HCT116 (cell line): ENCODE data around the gene DRAM1. TPM values are rescaled to one million over a fixed set of nuclear protein-coding genes. Genes with fewer than 3 reads are reported as not detected.

Source experiments
- ATAC-seq: fragments of 200-7000 bp; cut with Tn5 transposase; 2 replicates; pipeline ENCODE4 v1.9.1; 2020; ENCODE audit warnings: mild to moderate bottlenecking, moderate library complexity
- BruUV-seq: library from RNA; stranded (reverse); fragments of 400-500 nt; replicated peaks from 2 replicates; lab custom pipeline; 2021; lab: Mats Ljungman, UMichigan
- CTCF ChIA-PET: fragments of 300-600 bp; sonication (Branson Sonifier 250); formaldehyde crosslinking; loops from one replicate; lab custom pipeline; 2021; ENCODE audit warnings: antibody characterized with exemption; lab: Charles Lee
- POLR2A ChIA-PET: fragments of 300-600, 350-600 bp; sonication (Branson Sonifier 250); formaldehyde crosslinking; loops from one replicate; lab custom pipeline; 2021; ENCODE audit warnings: antibody characterized with exemption; lab: Charles Lee
- RAD21 ChIA-PET, 2 experiments: fragments of 300-600 bp; sonication (Branson Sonifier 250); formaldehyde crosslinking; loops; one replicate each; lab custom pipeline; 2023; ENCODE audit warnings: low total read pairs in 2 of 2; ENCODE audit not compliant: uncharacterized antibody in 2 of 2, unreplicated experiment in 2 of 2, low non-redundant PET in 1 of 2; lab: Charles Lee
- DNase-seq: peaks from one replicate; pipeline ENCODE4 v3.0.0-alpha.2; 2010; ENCODE audit warnings: low read depth, low spot score
- H2AFZ ChIP-seq: fragments of 200-600 bp; shearing (Covaris generic), sonication (generic); 2 replicates; pipeline ENCODE4 v1.6.1; 2017; ENCODE audit warnings: low read depth, mixed run types, mixed read lengths, antibody characterized with exemption, low read length; ENCODE audit not compliant: poor library complexity, severe bottlenecking
- H3K27ac ChIP-seq: 2 replicates; pipeline ENCODE4 v1.5.1; 2012; ENCODE audit warnings: low read depth, low read length
- H3K27me3 ChIP-seq: fragments of 200-600 bp; sonication (generic); 2 replicates; pipeline ENCODE4 v1.6.1; 2016; ENCODE audit warnings: mixed run types, low read length, mixed read lengths; ENCODE audit not compliant: insufficient read depth
- H3K36me3 ChIP-seq, 2 experiments: fragments of 200-500 bp in 1 of 2; fragments of 200-600 bp in 1 of 2; sonication (Bioruptor generic) in 1 of 2; sonication (generic) in 1 of 2; 2 replicates each; pipeline versions ENCODE4 v1.5.1 to v1.6.1; 2014 to 2016; ENCODE audit warnings: low read length in 2 of 2, inconsistent platforms in 1 of 2, mixed read lengths in 1 of 2, mixed run types in 1 of 2; ENCODE audit not compliant: insufficient read depth in 2 of 2, control insufficient read depth in 1 of 2
- H3K4me1 ChIP-seq, 2 experiments: fragments of 200-600 bp in 1 of 2; sonication (generic) in 1 of 2; 2 replicates each; pipeline versions ENCODE4 v1.5.1 to v1.6.1; 2012 to 2017; ENCODE audit warnings: low read length in 2 of 2, inconsistent platforms in 1 of 2, mild to moderate bottlenecking in 1 of 2, mixed read lengths in 1 of 2, mixed run types in 1 of 2, moderate library complexity in 1 of 2; ENCODE audit not compliant: insufficient read depth in 2 of 2, control insufficient read depth in 1 of 2
- H3K4me2 ChIP-seq: fragments of 200-600 bp; sonication (generic); 2 replicates; pipeline ENCODE4 v1.6.1; 2017; ENCODE audit warnings: mixed run types, low read length, mixed read lengths
- H3K4me3 ChIP-seq, 2 experiments: fragments of 200-600 bp in 1 of 2; sonication (generic) in 1 of 2; replicated peaks in 1 of 2; 2 replicates each; pipeline ENCODE4 v1.5.1; 2011 to 2016; ENCODE audit warnings: low read length in 2 of 2, control low read depth in 1 of 2, low read depth in 1 of 2, mild to moderate bottlenecking in 1 of 2, mixed read lengths in 1 of 2, mixed run types in 1 of 2
- H3K79me2 ChIP-seq: fragments of 200-600 bp; sonication (generic); 2 replicates; pipeline ENCODE4 v1.6.1; 2017; ENCODE audit warnings: mild to moderate bottlenecking, mixed run types, low read length, moderate library complexity, mixed read lengths; ENCODE audit not compliant: insufficient read depth
- H3K9ac ChIP-seq: fragments of 200-600 bp; sonication (generic); 2 replicates; pipeline ENCODE4 v1.6.1; 2016; ENCODE audit warnings: low read length, mixed read lengths
- H3K9me2 ChIP-seq: fragments of 200-600 bp; sonication (generic), shearing (Covaris generic); 2 replicates; pipeline ENCODE4 v1.6.1; 2017; ENCODE audit warnings: mixed run types, mild to moderate bottlenecking, moderate library complexity; ENCODE audit not compliant: insufficient read depth
- H3K9me3 ChIP-seq, 2 experiments: fragments of 200-500 bp in 1 of 2; fragments of 200-600 bp in 1 of 2; sonication (Bioruptor generic) in 1 of 2; sonication (generic) in 1 of 2; 2 replicates each; pipeline ENCODE4 v1.6.1; 2014 to 2017; ENCODE audit warnings: low read length in 2 of 2, mixed read lengths in 2 of 2, inconsistent platforms in 1 of 2, low read depth in 1 of 2, mild to moderate bottlenecking in 1 of 2, mixed run types in 1 of 2, moderate library complexity in 1 of 2; ENCODE audit not compliant: control insufficient read depth in 1 of 2, insufficient read depth in 1 of 2
- H4K20me1 ChIP-seq: fragments of 200-600 bp; sonication (generic), shearing (Covaris generic); 2 replicates; pipeline ENCODE4 v1.6.1; 2017; ENCODE audit warnings: mixed run types, mild to moderate bottlenecking, moderate library complexity; ENCODE audit not compliant: insufficient read depth
- CEBPB ChIP-seq: IDR thresholded peaks from 2 replicates; pipeline ENCODE4 v1.6.1; 2012; ENCODE audit warnings: low read depth
- CTCF ChIP-seq, 3 experiments: fragments of 200-600 bp in 1 of 3; sonication (generic) in 1 of 3; IDR thresholded peaks in 2 of 3; conservative IDR thresholded peaks in 1 of 3; 2 replicates each; pipeline ENCODE4 v1.5.1; 2012 to 2017; ENCODE audit warnings: low read depth in 2 of 3, low read length in 2 of 3, antibody characterized with exemption in 1 of 3, borderline replicate concordance in 1 of 3, control low read depth in 1 of 3, mild to moderate bottlenecking in 1 of 3, mixed read lengths in 1 of 3, mixed run types in 1 of 3, moderate library complexity in 1 of 3; ENCODE audit not compliant: insufficient read depth in 1 of 3
- EGR1 ChIP-seq: IDR thresholded peaks from 2 replicates; pipeline ENCODE4 v1.6.1; 2012; ENCODE audit warnings: low read depth
- ELF1 ChIP-seq: IDR thresholded peaks from 2 replicates; pipeline ENCODE4 v1.6.1; 2012; ENCODE audit warnings: low read depth, borderline replicate concordance
- EZH2 ChIP-seq: fragments of 200-600 bp; sonication (generic); IDR thresholded peaks from 2 replicates; pipeline ENCODE4 v1.6.1; 2017; ENCODE audit warnings: antibody characterized with exemption, mixed run types
- JUND ChIP-seq: IDR thresholded peaks from 2 replicates; pipeline ENCODE4 v1.6.1; 2012
- POLR2A ChIP-seq: IDR thresholded peaks from 2 replicates; pipeline ENCODE4 v1.7.0; 2011; ENCODE audit warnings: borderline replicate concordance; ENCODE audit not compliant: insufficient read depth, insufficient read length; ENCODE audit errors: extremely low read depth
- RAD21 ChIP-seq: IDR thresholded peaks from 2 replicates; pipeline ENCODE4 v1.6.1; 2012; ENCODE audit warnings: low read depth, mild to moderate bottlenecking
- SIN3A ChIP-seq: IDR thresholded peaks from 2 replicates; pipeline ENCODE4 v1.6.1; 2012; ENCODE audit warnings: low read depth
- SP1 ChIP-seq: IDR thresholded peaks from 2 replicates; pipeline ENCODE4 v1.6.1; 2012; ENCODE audit warnings: low read depth
- SRF ChIP-seq: IDR thresholded peaks from 2 replicates; pipeline ENCODE4 v1.6.1; 2012; ENCODE audit warnings: low read depth
- YY1 ChIP-seq: IDR thresholded peaks from 2 replicates; pipeline ENCODE4 v1.6.1; 2011; ENCODE audit warnings: low read length, low read depth, moderate library complexity, mild to moderate bottlenecking; ENCODE audit not compliant: insufficient replicate concordance; ENCODE audit errors: extremely low read depth
- ZBTB33 ChIP-seq: IDR thresholded peaks from 2 replicates; pipeline ENCODE4 v1.6.1; 2011; ENCODE audit warnings: mild to moderate bottlenecking, low read length, moderate library complexity; ENCODE audit not compliant: insufficient replicate concordance; ENCODE audit errors: extremely low read depth
- ZNF274 ChIP-seq: fragments of 200-500 bp; sonication (Bioruptor generic); IDR thresholded peaks from 2 replicates; pipeline ENCODE4 v1.6.1; 2014; ENCODE audit warnings: mild to moderate bottlenecking, low read depth, low read length, inconsistent platforms
- intact Hi-C: fragments of 100-400 bp; cut with micrococcal nuclease; formaldehyde crosslinking; loops from 2 replicates; pipeline ENCODE4 v1.10.0; 2022
- total RNA-seq: library from RNA; stranded (reverse); gene quantifications from one replicate; pipeline ENCODE4 v1.2.1, GENCODE V29; 2021; ENCODE audit not compliant: unreplicated experiment

Gene DRAM1
- total RNA-seq, 1 experiment from 2014 or later, result 20.3 TPM

DNA sequence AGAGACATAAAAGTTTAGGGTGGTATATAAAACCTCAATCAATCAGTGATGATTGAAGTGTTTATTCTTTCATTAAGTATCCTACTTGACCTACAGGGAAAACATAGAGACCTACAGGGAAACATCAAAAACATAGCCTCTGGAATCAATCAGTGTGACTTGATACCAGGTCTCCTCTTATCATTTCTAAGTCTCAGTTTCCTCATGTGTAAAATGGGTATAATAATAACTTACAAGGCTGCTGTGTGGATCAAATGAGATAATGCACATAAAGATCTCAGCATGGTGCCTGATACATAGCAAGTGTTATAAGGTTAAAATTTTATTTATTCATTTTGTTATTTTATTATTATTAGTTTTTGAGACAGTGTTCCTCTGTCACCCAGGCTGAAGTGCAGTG, 24.4 kb upstream of the DRAM1 start:
- DNase-seq, result no peak
- Histone ChIP-seq H3K4me3 (no peak overlapping the region), H3K4me1 (peaks cover 5 to 13% of the 10 kb centered on the region in 2 experiments; a peak in 2 of 4 replicates), H3K9me2 (no peaks in the 10 kb centered on the region), H4K20me1 (no peaks in the 10 kb centered on the region), H3K27me3 (no peaks in the 10 kb centered on the region), H3K79me2 (no peaks in the 10 kb centered on the region), H2AFZ (no peak overlapping the region), H3K4me2 (no peak overlapping the region), H3K36me3 (no peaks in the 10 kb centered on the region), H3K27ac (no peak overlapping the region), H3K9ac (no peak overlapping the region), H3K9me3 (no peaks in the 10 kb centered on the region)
- ChIA-PET CTCF (no interaction called here), POLR2A (no interaction called here), RAD21 (no interaction called here)
- TF ChIP-seq EZH2 (no peak), SIN3A (no peak), RAD21 (no peak), CTCF (IDR thresholded peaks at IDR 0.05 in 2 of 3, conservative IDR thresholded peaks at IDR 0.05 in 1 of 3; ENCODE audit: borderline replicate concordance in 1 of 3, insufficient read depth in 1 of 3, low read depth in 2 of 3, low read length in 2 of 3) (no peak), SRF (no peak)
- intact Hi-C loops, result no loop called here
- BruUV-seq, result no TSS peak
- no peak for ATAC-seq

DNA sequence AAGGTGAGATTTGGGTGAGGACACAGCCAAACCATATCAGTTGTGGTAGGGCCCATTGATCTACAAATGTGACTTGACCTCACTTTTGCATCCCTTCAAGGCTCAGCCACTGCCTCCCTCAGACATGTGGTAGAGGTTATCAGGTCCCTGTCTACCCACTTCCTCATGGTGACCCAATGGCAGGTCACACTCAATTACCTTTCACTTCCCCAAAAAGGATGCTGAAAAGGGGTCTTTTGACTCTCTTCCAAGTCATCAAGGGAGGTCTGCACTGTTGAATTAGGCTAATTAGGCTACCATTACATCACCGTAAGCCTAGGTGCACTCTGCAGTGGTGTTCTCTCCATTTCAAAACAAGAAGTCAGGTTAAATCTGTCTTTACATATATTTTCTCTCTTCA, 22.6 kb upstream of the DRAM1 start:
- DNase-seq, result no peak
- H2AFZ ChIP-seq, result peak overlapping the region; percentile 9
- H4K20me1 ChIP-seq, result no peaks in the 10 kb centered on the region
- RAD21 ChIA-PET, result no interaction called here
- no peaks in the 10 kb centered on the region for H3K9me3 ChIP-seq
- no peaks in the 10 kb centered on the region for H3K27me3 ChIP-seq
- CTCF ChIA-PET, result interaction anchor here (1.4 kb wide), 1 partner anchor 24 kb away, joined by 4 read pairs; no protein-coding TSS in a partner anchor
- H3K27ac ChIP-seq, result no peak overlapping the region
- H3K79me2 ChIP-seq, result no peaks in the 10 kb centered on the region
- no peaks in the 10 kb centered on the region for H3K36me3 ChIP-seq
- BruUV-seq, result no TSS peak
- ATAC-seq, result no peak
- no peak overlapping the region for H3K4me2 ChIP-seq
- peaks cover 5 to 13% of the 10 kb centered on the region in 2 experiments; a peak in 2 of 4 replicates for H3K4me1 ChIP-seq
- no peak overlapping the region for H3K9ac ChIP-seq
- POLR2A ChIA-PET, result no interaction called here
- no peaks in the 10 kb centered on the region for H3K9me2 ChIP-seq
- intact Hi-C loops, result no loop called here
- no peak overlapping the region for H3K4me3 ChIP-seq
- no peak for TF ChIP-seq JUND
- no peak for TF ChIP-seq RAD21
- TF ChIP-seq CTCF (IDR thresholded peaks at IDR 0.05 in 2 of 3, conservative IDR thresholded peaks at IDR 0.05 in 1 of 3; ENCODE audit: borderline replicate concordance in 1 of 3, insufficient read depth in 1 of 3, low read depth in 2 of 3, low read length in 2 of 3), result no peak
- TF ChIP-seq CEBPB, result no peak
- TF ChIP-seq ZNF274, result no peak
- TF ChIP-seq ZBTB33, result no peak
- no peak for TF ChIP-seq EZH2
- TF ChIP-seq POLR2A, result no peak
- no peak for TF ChIP-seq SP1
- no peak for TF ChIP-seq ELF1
- no peak for TF ChIP-seq EGR1
- no peak for TF ChIP-seq YY1
